ENCODE measurements around the gene PRKCA. TPM values are rescaled to one million over a fixed set of nuclear protein-coding genes. Genes with fewer than 3 reads are reported as not detected.
A peak's percentile ranks its signal among the peaks of the same experiment; 100 is the strongest.
"Not testable (repeated sequence)": the region's sequence is repeated elsewhere in the genome, so short reads cannot be mapped to it uniquely, and the experiment has no call there.

The PRKCA gene
- total RNA-seq, 1 donor from 2014 or later = 6.3 TPM

- peak in 1 of 2 donors; percentile 17 for DNase-seq (ENCODE audit: low read depth in 2 of 2)
Observed at GRCh38 chr17:66610361-66611133, 308.1 kb downstream of the PRKCA start.

GRCh38 chr17:66611397-66611796 lies 309.0 kb downstream of the PRKCA start:
- no peak for DNase-seq (ENCODE audit: low read depth in 2 of 2)

- DNase-seq (ENCODE audit: low read depth in 2 of 2) = no peak
Observed at GRCh38 chr17:66612993-66613392, 310.6 kb downstream of the PRKCA start.

- no peak for DNase-seq (ENCODE audit: low read depth in 2 of 2)
Observed at GRCh38 chr17:66614469-66614868, 312.1 kb downstream of the PRKCA start.

GRCh38 chr17:66619206-66619605 lies 316.8 kb downstream of the PRKCA start:
- peak in 1 of 2 donors; percentile 31 for DNase-seq (ENCODE audit: low read depth in 2 of 2)

- DNase-seq (ENCODE audit: low read depth in 2 of 2) = no peak
Observed at GRCh38 chr17:66620528-66620927, 318.1 kb downstream of the PRKCA start.

GRCh38 chr17:66624630-66625029 lies 322.2 kb downstream of the PRKCA start:
- DNase-seq (ENCODE audit: low read depth in 2 of 2) = not testable (repeated sequence)

- DNase-seq (ENCODE audit: low read depth in 2 of 2) = peak; percentile 52 to 71
Observed at GRCh38 chr17:66625311-66625767, 322.9 kb downstream of the PRKCA start.

- no peak for DNase-seq (ENCODE audit: low read depth in 2 of 2)
Observed at GRCh38 chr17:66627985-66628384, 325.6 kb downstream of the PRKCA start.

GRCh38 chr17:66629762-66630161 lies 327.3 kb downstream of the PRKCA start:
- no peak for DNase-seq (ENCODE audit: low read depth in 2 of 2)

- DNase-seq (ENCODE audit: low read depth in 2 of 2) = no peak
Observed at GRCh38 chr17:66630379-66630778, 328.0 kb downstream of the PRKCA start.

GRCh38 chr17:66630828-66631472 lies 328.5 kb downstream of the PRKCA start:
- DNase-seq (ENCODE audit: low read depth in 2 of 2) = no peak

GRCh38 chr17:66632731-66633130 lies 330.3 kb downstream of the PRKCA start:
- no peak for DNase-seq (ENCODE audit: low read depth in 2 of 2)

GRCh38 chr17:66633317-66633965 lies 331.0 kb downstream of the PRKCA start:
- peak in 1 of 2 donors; percentile 43 for DNase-seq (ENCODE audit: low read depth in 2 of 2)

GRCh38 chr17:66634193-66634592 lies 331.8 kb downstream of the PRKCA start:
- no peak for DNase-seq (ENCODE audit: low read depth in 2 of 2)

- DNase-seq (ENCODE audit: low read depth in 2 of 2) = no peak
Observed at GRCh38 chr17:66635386-66636045, 333.1 kb downstream of the PRKCA start.

GRCh38 chr17:66636111-66636510 lies 333.7 kb downstream of the PRKCA start:
- peak in 1 of 2 donors; percentile 66 for DNase-seq (ENCODE audit: low read depth in 2 of 2)

- DNase-seq (ENCODE audit: low read depth in 2 of 2) = no peak
Observed at GRCh38 chr17:66637491-66637890, 335.1 kb downstream of the PRKCA start.

- no peak for DNase-seq (ENCODE audit: low read depth in 2 of 2)
Observed at GRCh38 chr17:66638707-66639479, 336.5 kb downstream of the PRKCA start.

GRCh38 chr17:66643815-66644710 lies 341.6 kb downstream of the PRKCA start:
- DNase-seq (ENCODE audit: low read depth in 2 of 2) = no peak

Data from lung microvascular endothelial cell (primary cell).